NCI-H1930 (cell line): ENCODE data around the gene TULP1.

Experiments used
- DNase-seq, 2 experiments: peaks; one replicate each; lab custom pipeline; 2025; lab: John Stamatoyannopoulos, UW

The TULP1 gene

GRCh38 chr6:35496841-35497570 lies 15.7 kb downstream of the TULP1 start, which contains the start of gene TEAD3:
TEAD3 (minus strand) TSS chr6:35497079.
- DNase-seq: peak in 1 of 2 experiments; percentile 23

GRCh38 chr6:35496036-35496840 lies 16.5 kb downstream of the TULP1 start:
- DNase-seq: no peak

GRCh38 chr6:35495258-35496035 lies 17.2 kb downstream of the TULP1 start:
- no peak for DNase-seq

GRCh38 chr6:35494161-35494563 lies 18.5 kb downstream of the TULP1 start:
- DNase-seq: no peak

GRCh38 chr6:35493307-35493983 lies 19.3 kb downstream of the TULP1 start:
- DNase-seq: no peak

- DNase-seq: no peak
Measured at GRCh38 chr6:35492974-35493284, 19.8 kb downstream of the TULP1 start.

GRCh38 chr6:35492258-35492973 lies 20.3 kb downstream of the TULP1 start:
- DNase-seq: no peak

GRCh38 chr6:35491558-35492257 lies 21.0 kb downstream of the TULP1 start:
- no peak for DNase-seq

- no peak for DNase-seq
Measured at GRCh38 chr6:35490821-35491557, 21.7 kb downstream of the TULP1 start.

GRCh38 chr6:35489995-35490791 lies 22.5 kb downstream of the TULP1 start:
- no peak for DNase-seq

- no peak for DNase-seq
Measured at GRCh38 chr6:35489066-35489465, 23.6 kb downstream of the TULP1 start.

- no peak for DNase-seq
Measured at GRCh38 chr6:35488517-35488862, 24.2 kb downstream of the TULP1 start.

GRCh38 chr6:35487658-35488516 lies 24.8 kb downstream of the TULP1 start:
- DNase-seq: no peak

GRCh38 chr6:35486005-35486925 lies 26.4 kb downstream of the TULP1 start:
- DNase-seq: no peak

- DNase-seq: no peak
Measured at GRCh38 chr6:35485402-35485877, 27.3 kb downstream of the TULP1 start.

- no peak for DNase-seq
Measured at GRCh38 chr6:35484921-35485392, 27.7 kb downstream of the TULP1 start.
